Activated naive CD4-positive, alpha-beta T cell treated with anti-CD3 and anti-CD28 coated beads, Interleukin-2, amount 50 U/mL, for 24 hours (primary cell): ENCODE measurements around the gene PON2.
"Not testable (repeated sequence)": the region's sequence is repeated elsewhere in the genome, so short reads cannot be mapped to it uniquely, and the experiment has no call there.

Experiments
- H3K27ac Mint-ChIP-seq: one replicate; pipeline ENCODE4 v1.8.0; 2021; ENCODE audit warnings: mild to moderate bottlenecking, mixed read lengths
- H3K27me3 Mint-ChIP-seq: one replicate; pipeline ENCODE4 v1.8.0; 2021; ENCODE audit warnings: mixed read lengths
- H3K36me3 Mint-ChIP-seq: one replicate; pipeline ENCODE4 v1.8.0; 2021; ENCODE audit warnings: mixed read lengths
- H3K4me1 Mint-ChIP-seq: one replicate; pipeline ENCODE4 v1.8.0; 2021; ENCODE audit warnings: mixed read lengths
- H3K4me3 Mint-ChIP-seq: one replicate; pipeline ENCODE4 v1.8.0; 2021; ENCODE audit warnings: mild to moderate bottlenecking, mixed read lengths
- H3K9me3 Mint-ChIP-seq: one replicate; pipeline ENCODE4 v1.8.0; 2021; ENCODE audit warnings: mixed read lengths

The PON2 gene

GRCh38 chr7:95396136-95397032 is 38.4 kb downstream of the PON2 start, which contains the start of gene PON3:
PON3 (minus strand) TSS chr7:95396375; CDS start chr7:95396350, 25 bp downstream.
- H3K27me3 Mint-ChIP-seq: peaks cover 24% of the 10 kb centered on the region
- no peaks in the 10 kb centered on the region for H3K4me1 Mint-ChIP-seq
- no peak within 1 kb of the TSS for H3K27ac Mint-ChIP-seq
- H3K36me3 Mint-ChIP-seq: no peaks in the 10 kb centered on the region
- H3K9me3 Mint-ChIP-seq: no peaks in the 10 kb centered on the region
- peak within 1 kb of the TSS; percentile 53 for H3K4me3 Mint-ChIP-seq

GRCh38 chr7:95395755-95396135 is 39.1 kb downstream of the PON2 start:
- H3K9me3 Mint-ChIP-seq: no peaks in the 10 kb centered on the region
- H3K27ac Mint-ChIP-seq: no peak overlapping the region
- H3K4me1 Mint-ChIP-seq: no peaks in the 10 kb centered on the region
- H3K4me3 Mint-ChIP-seq: peak overlapping the region; percentile 53
- H3K36me3 Mint-ChIP-seq: no peaks in the 10 kb centered on the region
- peaks cover 24% of the 10 kb centered on the region for H3K27me3 Mint-ChIP-seq

- Mint-ChIP-seq H3K9me3 (no peaks in the 10 kb centered on the region), H3K27me3 (peaks cover 22% of the 10 kb centered on the region), H3K27ac (no peak overlapping the region), H3K4me1 (no peaks in the 10 kb centered on the region), H3K4me3 (no peak overlapping the region), H3K36me3 (no peaks in the 10 kb centered on the region)
These were observed 40.5 kb downstream of the PON2 start for GRCh38 chr7:95394370-95394769.

GRCh38 chr7:95391761-95392160 is 43.1 kb downstream of the PON2 start:
- Mint-ChIP-seq H3K9me3 (peaks cover 2% of the 10 kb centered on the region), H3K36me3 (no peaks in the 10 kb centered on the region), H3K4me3 (no peak overlapping the region), H3K27me3 (peaks cover 14% of the 10 kb centered on the region), H3K4me1 (no peaks in the 10 kb centered on the region), H3K27ac (no peak overlapping the region)

- H3K27ac Mint-ChIP-seq: no peak overlapping the region
- H3K9me3 Mint-ChIP-seq: peaks cover 12% of the 10 kb centered on the region
- no peaks in the 10 kb centered on the region for H3K36me3 Mint-ChIP-seq
- H3K4me3 Mint-ChIP-seq: no peak overlapping the region
- peaks cover 11% of the 10 kb centered on the region for H3K27me3 Mint-ChIP-seq
- H3K4me1 Mint-ChIP-seq: no peaks in the 10 kb centered on the region
These were observed 45.3 kb downstream of the PON2 start for GRCh38 chr7:95389516-95389915.

GRCh38 chr7:95379457-95379856 is 55.4 kb downstream of the PON2 start:
- not testable (repeated sequence) for H3K4me1 Mint-ChIP-seq, H3K36me3 Mint-ChIP-seq, H3K27ac Mint-ChIP-seq, H3K4me3 Mint-ChIP-seq, H3K9me3 Mint-ChIP-seq, H3K27me3 Mint-ChIP-seq

- Mint-ChIP-seq H3K4me3 (no peak overlapping the region), H3K36me3 (no peaks in the 10 kb centered on the region), H3K4me1 (no peaks in the 10 kb centered on the region), H3K27me3 (peaks cover 3% of the 10 kb centered on the region), H3K9me3 (no peaks in the 10 kb centered on the region), H3K27ac (no peak overlapping the region)
These were observed 58.0 kb downstream of the PON2 start for GRCh38 chr7:95376632-95377400.

GRCh38 chr7:95375591-95376257 is 59.1 kb downstream of the PON2 start:
- H3K4me1 Mint-ChIP-seq: no peaks in the 10 kb centered on the region
- no peaks in the 10 kb centered on the region for H3K36me3 Mint-ChIP-seq
- no peak overlapping the region for H3K27ac Mint-ChIP-seq
- H3K9me3 Mint-ChIP-seq: no peaks in the 10 kb centered on the region
- no peak overlapping the region for H3K4me3 Mint-ChIP-seq
- H3K27me3 Mint-ChIP-seq: peaks cover 3% of the 10 kb centered on the region

- no peaks in the 10 kb centered on the region for H3K4me1 Mint-ChIP-seq
- H3K36me3 Mint-ChIP-seq: no peaks in the 10 kb centered on the region
- no peaks in the 10 kb centered on the region for H3K9me3 Mint-ChIP-seq
- no peak overlapping the region for H3K4me3 Mint-ChIP-seq
- no peak overlapping the region for H3K27ac Mint-ChIP-seq
- H3K27me3 Mint-ChIP-seq: peaks cover 3% of the 10 kb centered on the region
These were observed 61.5 kb downstream of the PON2 start for GRCh38 chr7:95373323-95373722.

GRCh38 chr7:95368235-95368634 is 66.6 kb downstream of the PON2 start:
- Mint-ChIP-seq H3K9me3 (no peaks in the 10 kb centered on the region), H3K4me1 (no peaks in the 10 kb centered on the region), H3K27ac (no peak overlapping the region), H3K4me3 (no peak overlapping the region), H3K27me3 (no peaks in the 10 kb centered on the region), H3K36me3 (no peaks in the 10 kb centered on the region)

- Mint-ChIP-seq H3K4me1 (no peaks in the 10 kb centered on the region), H3K36me3 (no peaks in the 10 kb centered on the region), H3K27me3 (no peaks in the 10 kb centered on the region), H3K9me3 (no peaks in the 10 kb centered on the region), H3K27ac (no peak overlapping the region), H3K4me3 (no peak overlapping the region)
These were observed 67.2 kb downstream of the PON2 start for GRCh38 chr7:95367606-95368005.

- no peaks in the 10 kb centered on the region for H3K36me3 Mint-ChIP-seq
- no peaks in the 10 kb centered on the region for H3K4me1 Mint-ChIP-seq
- H3K27ac Mint-ChIP-seq: no peak overlapping the region
- no peak overlapping the region for H3K4me3 Mint-ChIP-seq
- no peaks in the 10 kb centered on the region for H3K9me3 Mint-ChIP-seq
- no peaks in the 10 kb centered on the region for H3K27me3 Mint-ChIP-seq
These were observed 69.7 kb downstream of the PON2 start for GRCh38 chr7:95365151-95365550.

- Mint-ChIP-seq H3K9me3 (no peaks in the 10 kb centered on the region), H3K27me3 (peaks cover 5% of the 10 kb centered on the region), H3K27ac (no peak overlapping the region), H3K4me3 (no peak overlapping the region), H3K36me3 (no peaks in the 10 kb centered on the region), H3K4me1 (no peaks in the 10 kb centered on the region)
These were observed 77.2 kb downstream of the PON2 start for GRCh38 chr7:95357623-95358022.
